Stomach smooth muscle (tissue), 2 donors: ENCODE results near the gene NRN1.
"Not testable (repeated sequence)": the region's sequence is repeated elsewhere in the genome, so short reads cannot be mapped to it uniquely, and the experiment has no call there.

ENCODE experiments used
- H3K27ac ChIP-seq: one replicate; pipeline ENCODE4 v1.7.0; 2013; ENCODE audit warnings: mild to moderate bottlenecking, low read length, inconsistent platforms
- H3K27me3 ChIP-seq, 2 donors: one replicate each; pipeline ENCODE4 v1.7.0; 2013; ENCODE audit warnings: low read length in 2 of 2; ENCODE audit not compliant: insufficient read depth in 2 of 2, control insufficient read depth in 1 of 2
- H3K36me3 ChIP-seq, 2 donors: one replicate each; pipeline ENCODE4 v1.7.0; 2013; ENCODE audit warnings: low read length in 2 of 2; ENCODE audit not compliant: control insufficient read depth in 2 of 2, insufficient read depth in 2 of 2
- H3K4me1 ChIP-seq: one replicate; pipeline ENCODE4 v1.7.0; 2013; ENCODE audit warnings: low read length; ENCODE audit not compliant: control insufficient read depth, insufficient read depth
- H3K4me3 ChIP-seq, 2 donors: one replicate each; pipeline ENCODE4 v1.7.0; 2013; ENCODE audit warnings: low read length in 2 of 2
- H3K9ac ChIP-seq, 2 donors: one replicate each; pipeline ENCODE4 v1.7.0; 2013; ENCODE audit warnings: low read length in 2 of 2, mild to moderate bottlenecking in 1 of 2
- H3K9me3 ChIP-seq, 2 donors: one replicate each; pipeline ENCODE4 v1.7.0; 2013; ENCODE audit warnings: low read length in 2 of 2; ENCODE audit not compliant: control insufficient read depth in 2 of 2
- donor health status: healthy.
- donor health status: Pancreatic carcinoma.

Gene NRN1

DNA sequence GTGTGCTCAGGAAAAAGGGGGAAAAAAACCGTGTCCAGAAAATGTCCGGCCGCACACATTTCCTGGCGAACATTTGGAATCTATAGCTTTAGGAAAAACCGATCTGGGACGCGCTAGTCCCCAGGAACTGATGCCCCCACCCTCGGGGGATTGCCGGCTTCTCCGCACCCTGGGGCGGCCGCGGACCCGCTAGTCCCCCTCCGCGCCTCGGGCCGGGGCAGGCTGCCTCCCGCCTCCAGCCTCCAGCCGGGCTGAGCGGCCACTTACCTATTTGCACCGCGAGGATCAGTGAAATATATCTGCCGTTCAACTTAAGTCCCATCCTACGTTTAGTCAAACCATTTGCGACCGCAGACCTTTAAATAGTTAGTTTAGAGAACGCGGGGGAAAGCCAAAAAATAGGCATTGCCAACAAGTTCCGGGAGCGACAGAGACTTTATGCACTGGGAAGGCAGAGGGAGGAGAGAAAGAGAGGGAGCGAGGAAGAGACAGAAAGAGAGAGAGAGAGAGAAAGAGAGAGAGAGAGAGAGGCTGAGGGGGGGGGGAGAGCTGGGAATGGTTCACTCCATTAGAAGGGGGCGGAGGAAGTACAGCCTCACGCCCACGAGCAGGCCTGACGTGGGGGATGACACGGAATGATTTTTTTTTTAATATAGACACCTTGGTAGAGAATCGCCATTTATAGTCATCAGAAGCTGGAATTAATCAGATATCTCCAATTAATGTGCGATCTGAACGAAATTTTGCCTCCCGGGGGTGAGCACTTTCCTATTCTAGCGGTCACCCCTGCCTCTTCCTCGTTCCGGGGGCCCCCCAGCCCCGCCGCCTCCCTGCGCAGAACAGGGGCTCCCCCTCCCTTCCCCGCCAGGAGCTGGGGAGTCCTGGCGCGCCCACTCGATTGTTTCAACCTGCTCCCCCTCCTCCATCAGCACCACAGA is at the start of gene NRN1:
TSS of gene NRN1 (minus strand) at position 498 of the 938 bp plus-strand sequence. CDS start at position 322, 176 bp downstream.
- H3K27me3 ChIP-seq, result peaks cover 76 to 91% of the 10 kb centered on the region in 2 donors
- H3K9me3 ChIP-seq, result peaks cover 0 to 7% of the 10 kb centered on the region in 2 donors
- peak within 1 kb of the TSS; percentile 41 to 59 for H3K4me3 ChIP-seq
- H3K36me3 ChIP-seq, result no peaks in the 10 kb centered on the region
- peaks cover 41% of the 10 kb centered on the region for H3K4me1 ChIP-seq
- peak within 1 kb of the TSS; percentile 36 to 38 for H3K9ac ChIP-seq
- peak within 1 kb of the TSS; percentile 24 for H3K27ac ChIP-seq

GRCh38 chr6:6052216-6052615 is 45.5 kb upstream of the NRN1 start:
- Histone ChIP-seq H3K4me3 (no peak overlapping the region), H3K36me3 (no peaks in the 10 kb centered on the region), H3K27ac (no peak overlapping the region), H3K9me3 (peaks cover 0 to 7% of the 10 kb centered on the region in 2 donors), H3K27me3 (peaks cover 0 to 4% of the 10 kb centered on the region in 2 donors), H3K9ac (no peak overlapping the region), H3K4me1 (no peaks in the 10 kb centered on the region)

DNA sequence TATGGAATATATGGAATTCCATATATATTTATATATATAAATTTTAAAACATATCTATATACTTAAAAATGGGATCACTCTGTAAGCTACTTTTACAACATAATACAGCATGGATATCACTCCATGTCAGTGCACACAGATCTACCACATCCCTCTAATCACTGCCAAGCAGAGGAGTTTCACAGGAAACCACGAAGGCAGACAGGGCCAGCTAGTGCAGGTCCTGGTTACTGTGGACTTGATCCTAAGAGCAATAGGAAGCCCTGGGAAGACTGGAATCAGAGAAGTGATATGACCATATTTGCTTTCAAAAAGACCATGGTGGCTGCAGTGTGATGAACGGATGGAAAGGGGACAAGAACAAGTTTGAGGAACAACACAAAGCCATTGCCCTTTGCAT is 40.0 kb upstream of the NRN1 start:
- Histone ChIP-seq H3K9ac (no peak overlapping the region), H3K27me3 (peaks cover 0 to 4% of the 10 kb centered on the region in 2 donors), H3K9me3 (peaks cover 0 to 4% of the 10 kb centered on the region in 2 donors), H3K4me3 (no peak overlapping the region), H3K4me1 (no peaks in the 10 kb centered on the region), H3K36me3 (no peaks in the 10 kb centered on the region), H3K27ac (no peak overlapping the region)

GRCh38 chr6:6039946-6040509 is 33.3 kb upstream of the NRN1 start:
- Histone ChIP-seq H3K4me1 (no peaks in the 10 kb centered on the region), H3K27me3 (no peaks in the 10 kb centered on the region), H3K9me3 (no peaks in the 10 kb centered on the region), H3K36me3 (no peaks in the 10 kb centered on the region), H3K27ac (no peak overlapping the region), H3K4me3 (no peak overlapping the region), H3K9ac (no peak overlapping the region)

- Histone ChIP-seq H3K36me3 (no peaks in the 10 kb centered on the region), H3K4me3 (no peak overlapping the region), H3K27me3 (no peaks in the 10 kb centered on the region), H3K4me1 (no peaks in the 10 kb centered on the region), H3K9me3 (no peaks in the 10 kb centered on the region), H3K27ac (no peak overlapping the region), H3K9ac (no peak overlapping the region)
These were observed 30.5 kb upstream of the NRN1 start for GRCh38 chr6:6037179-6037578.

DNA sequence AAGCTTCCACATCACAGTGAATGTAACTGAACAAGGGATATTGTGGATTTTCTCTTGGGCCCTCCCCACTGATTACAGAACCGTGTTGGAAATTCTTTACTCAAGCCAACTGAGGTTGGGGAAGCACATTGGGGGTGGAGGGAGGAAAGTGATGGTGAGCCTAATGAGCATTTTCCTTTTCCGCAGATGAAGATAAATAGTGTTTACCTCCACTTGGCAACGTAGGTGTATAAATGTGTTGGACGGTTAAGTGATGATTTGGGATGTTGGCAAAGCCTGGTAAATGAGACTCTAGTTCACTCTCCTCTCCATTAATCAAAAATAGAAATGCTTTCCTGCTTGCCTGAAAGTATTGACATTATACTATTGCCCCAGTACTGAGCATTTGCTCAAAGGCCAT is 27.1 kb upstream of the NRN1 start:
- no peak overlapping the region for H3K9ac ChIP-seq
- H3K27ac ChIP-seq, result no peak overlapping the region
- H3K27me3 ChIP-seq, result no peaks in the 10 kb centered on the region
- H3K9me3 ChIP-seq, result no peaks in the 10 kb centered on the region
- no peaks in the 10 kb centered on the region for H3K36me3 ChIP-seq
- no peaks in the 10 kb centered on the region for H3K4me1 ChIP-seq
- no peak overlapping the region for H3K4me3 ChIP-seq

GRCh38 chr6:6026513-6027205 is 19.9 kb upstream of the NRN1 start:
- Histone ChIP-seq H3K4me3 (no peak overlapping the region), H3K27ac (no peak overlapping the region), H3K36me3 (no peaks in the 10 kb centered on the region), H3K27me3 (peaks cover 5 to 6% of the 10 kb centered on the region in 2 donors), H3K4me1 (no peaks in the 10 kb centered on the region), H3K9me3 (peaks cover 0 to 2% of the 10 kb centered on the region in 2 donors), H3K9ac (no peak overlapping the region)

DNA sequence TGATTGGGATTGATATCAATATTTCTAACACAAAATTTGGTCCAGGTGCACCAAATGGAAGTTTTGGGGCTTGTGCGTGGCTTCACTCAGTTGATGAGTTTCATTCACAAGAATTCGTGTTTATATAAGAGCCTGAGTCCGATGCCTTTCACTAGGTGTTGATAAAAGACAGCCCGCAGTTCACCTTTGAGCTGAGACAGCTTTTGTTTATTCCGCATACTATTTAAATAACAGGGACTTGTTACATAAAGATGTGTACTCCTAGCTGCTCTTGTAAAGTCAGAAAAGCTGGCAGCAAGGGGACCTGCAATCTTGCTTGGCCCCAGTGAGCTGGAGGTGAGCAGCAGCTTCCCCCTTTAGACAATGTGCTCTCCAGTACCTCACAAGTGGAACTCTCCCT is 19.0 kb upstream of the NRN1 start:
- no peak overlapping the region for H3K4me3 ChIP-seq
- H3K9me3 ChIP-seq, result peaks cover 0 to 3% of the 10 kb centered on the region in 2 donors
- no peaks in the 10 kb centered on the region for H3K36me3 ChIP-seq
- no peaks in the 10 kb centered on the region for H3K4me1 ChIP-seq
- no peak overlapping the region for H3K27ac ChIP-seq
- peaks cover 5 to 6% of the 10 kb centered on the region in 2 donors for H3K27me3 ChIP-seq
- H3K9ac ChIP-seq, result no peak overlapping the region

GRCh38 chr6:6024220-6024619 is 17.5 kb upstream of the NRN1 start:
- Histone ChIP-seq H3K27ac (no peak overlapping the region), H3K27me3 (peaks cover 5 to 6% of the 10 kb centered on the region in 2 donors), H3K36me3 (no peaks in the 10 kb centered on the region), H3K4me1 (no peaks in the 10 kb centered on the region), H3K9me3 (peaks cover 0 to 3% of the 10 kb centered on the region in 2 donors), H3K9ac (no peak overlapping the region), H3K4me3 (no peak overlapping the region)

DNA sequence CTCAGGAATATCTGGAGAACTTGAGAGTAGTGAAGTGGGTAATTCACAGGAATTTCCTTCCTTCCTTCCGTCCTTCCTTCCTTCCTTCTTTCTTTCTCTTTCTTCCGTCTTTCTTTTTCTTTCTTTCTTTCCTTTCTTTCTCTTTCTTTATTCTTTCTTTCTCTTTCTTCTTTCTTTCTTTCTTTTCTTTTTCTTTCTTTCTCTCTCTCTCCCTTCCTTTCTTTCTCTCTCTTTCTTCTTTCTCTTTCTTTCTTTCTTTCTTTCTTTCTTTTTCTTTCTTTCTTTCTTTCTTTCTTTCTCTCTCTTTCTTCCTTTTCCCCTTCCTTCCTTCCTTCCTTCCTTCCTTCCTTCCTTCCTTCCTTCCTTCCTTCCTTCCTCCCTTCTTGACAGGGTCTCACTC is 16.1 kb upstream of the NRN1 start:
- not testable (repeated sequence) for H3K4me1 ChIP-seq, H3K27ac ChIP-seq, H3K4me3 ChIP-seq, H3K9me3 ChIP-seq, H3K27me3 ChIP-seq, H3K36me3 ChIP-seq, H3K9ac ChIP-seq
